Endothelial cell of umbilical vein (primary cell): ENCODE results near the gene EFNA5. TPM values are rescaled to one million over a fixed set of nuclear protein-coding genes. Genes with fewer than 3 reads are reported as not detected.

ENCODE experiments used
- BruUV-seq: library from RNA; stranded (reverse); fragments of 400-500 nt; replicated peaks from 2 replicates; lab custom pipeline; 2021; lab: Mats Ljungman, UMichigan
- CTCF ChIA-PET: fragments of 300-600, 350-600 bp; sonication (Branson Sonifier 250); formaldehyde crosslinking; loops from one replicate; lab custom pipeline; 2021; ENCODE audit warnings: antibody characterized with exemption, inconsistent platforms; lab: Charles Lee
- POLR2A ChIA-PET: fragments of 300-600, 350-600 bp; sonication (Branson Sonifier 250); formaldehyde crosslinking; loops from one replicate; lab custom pipeline; 2021; ENCODE audit warnings: antibody characterized with exemption, inconsistent platforms; lab: Charles Lee
- DNase-seq: peaks from one replicate; pipeline ENCODE4 v3.0.0-alpha.2; 2011; ENCODE audit warnings: low read depth, low spot score
- FAIRE-seq: peaks from 2 replicates; lab custom pipeline; 2011; peaks lifted over from hg19 to GRCh38; lab: Jason Lieb, UNC
- H2AFZ ChIP-seq: 2 replicates; pipeline ENCODE4 v1.6.0; 2012; ENCODE audit warnings: low read depth, low read length, control low read depth, inconsistent platforms
- H3K27ac ChIP-seq: 2 replicates; pipeline ENCODE4 v1.5.1; 2011; ENCODE audit warnings: low read depth, mild to moderate bottlenecking, control low read depth, low read length, moderate library complexity; ENCODE audit not compliant: insufficient read depth
- H3K27me3 ChIP-seq, 2 experiments: 2 replicates each; pipeline versions ENCODE4 v1.6.0 to v1.6.1; 2011; ENCODE audit warnings: low read length in 2 of 2, mixed read lengths in 1 of 2; ENCODE audit not compliant: control insufficient read depth in 2 of 2, insufficient read depth in 2 of 2
- H3K36me3 ChIP-seq, 2 experiments: 2 replicates in 1 of 2; 3 replicates in 1 of 2; pipeline ENCODE4 v1.5.1; 2011; ENCODE audit warnings: low read length in 2 of 2, mild to moderate bottlenecking in 1 of 2, moderate library complexity in 1 of 2; ENCODE audit not compliant: control insufficient read depth in 2 of 2, insufficient read depth in 2 of 2; ENCODE audit errors: extremely low read depth in 1 of 2
- H3K4me1 ChIP-seq: 3 replicates; pipeline ENCODE4 v1.5.1; 2011; ENCODE audit warnings: mild to moderate bottlenecking, low read length; ENCODE audit not compliant: control insufficient read depth, insufficient read depth; ENCODE audit errors: extremely low read depth
- H3K4me2 ChIP-seq: 2 replicates; pipeline ENCODE4 v1.6.1; 2011; ENCODE audit warnings: low read length, control low read depth, mixed read lengths; ENCODE audit not compliant: insufficient read depth
- H3K4me3 ChIP-seq, 3 experiments: fragments of 200-600 bp in 1 of 3; sonication (generic), shearing (Covaris generic) in 1 of 3; replicated peaks in 1 of 3; 2 replicates each; pipeline ENCODE4 v1.5.1; 2011 to 2016; ENCODE audit warnings: control low read depth in 3 of 3, low read length in 3 of 3, mild to moderate bottlenecking in 2 of 3, inconsistent platforms in 1 of 3, low read depth in 1 of 3, moderate library complexity in 1 of 3; ENCODE audit not compliant: insufficient read depth in 1 of 3
- H3K79me2 ChIP-seq: 2 replicates; pipeline ENCODE4 v1.6.0; 2012; ENCODE audit warnings: low read length, inconsistent platforms; ENCODE audit not compliant: control insufficient read depth, insufficient read depth
- H3K9ac ChIP-seq: replicated peaks from 2 replicates; pipeline ENCODE3; 2011; ENCODE audit warnings: low read length, control low read depth; ENCODE audit not compliant: insufficient read depth; ENCODE audit errors: extremely low read depth
- H3K9me1 ChIP-seq: replicated peaks from 3 replicates; pipeline ENCODE4 v1.6.0; 2011; ENCODE audit warnings: mild to moderate bottlenecking, low read length; ENCODE audit not compliant: control insufficient read depth, insufficient read depth; ENCODE audit errors: extremely low read depth
- H3K9me3 ChIP-seq: replicated peaks from 2 replicates; pipeline ENCODE4 v1.5.1; 2012; ENCODE audit warnings: low read length, inconsistent platforms; ENCODE audit not compliant: control insufficient read depth, insufficient read depth
- H4K20me1 ChIP-seq: replicated peaks from 2 replicates; pipeline ENCODE3; 2011; ENCODE audit warnings: mild to moderate bottlenecking, low read length; ENCODE audit not compliant: control insufficient read depth, insufficient read depth; ENCODE audit errors: extremely low read depth
- EZH2 ChIP-seq: IDR thresholded peaks from 2 replicates; pipeline ENCODE4 v1.6.1; 2012; ENCODE audit warnings: borderline replicate concordance, low read depth, mild to moderate bottlenecking, moderate library complexity, low read length, inconsistent platforms; ENCODE audit not compliant: severe bottlenecking
- FOS ChIP-seq: IDR thresholded peaks from 2 replicates; pipeline ENCODE4 v1.6.1; 2011; ENCODE audit warnings: mild to moderate bottlenecking, low read length, moderate library complexity, borderline replicate concordance; ENCODE audit not compliant: insufficient read depth
- GATA2 ChIP-seq: IDR thresholded peaks from 2 replicates; pipeline ENCODE4 v1.7.0; 2011; ENCODE audit warnings: low read depth, mild to moderate bottlenecking, moderate library complexity, mixed read lengths, low read length; ENCODE audit not compliant: insufficient read length, insufficient read depth
- JUN ChIP-seq: IDR thresholded peaks from 2 replicates; pipeline ENCODE4 v1.6.1; 2011; ENCODE audit warnings: borderline replicate concordance, low read depth; ENCODE audit not compliant: insufficient read length, insufficient read depth
- MAX ChIP-seq: IDR thresholded peaks from 2 replicates; pipeline ENCODE4 v1.6.1; 2011; ENCODE audit not compliant: insufficient read depth, insufficient read length
- MYC ChIP-seq: IDR thresholded peaks from one replicate; pipeline ENCODE4 v1.6.1; 2011; ENCODE audit warnings: mild to moderate bottlenecking, low read depth, low read length
- POLR2A ChIP-seq: IDR thresholded peaks from 2 replicates; pipeline ENCODE4 v1.6.1; 2012; ENCODE audit warnings: low read depth, mild to moderate bottlenecking, control low read depth, low read length
- POLR2AphosphoS5 ChIP-seq: IDR thresholded peaks from 2 replicates; pipeline ENCODE4 v1.6.1; 2012; ENCODE audit warnings: low read depth, mild to moderate bottlenecking, control low read depth, low read length, moderate library complexity; ENCODE audit not compliant: insufficient read depth
- dilution Hi-C: fragments of 300-500 bp; cut with MboI; formaldehyde crosslinking; loops from one replicate; pipeline ENCODE4 v1.15.0; 2019; ENCODE audit warnings: low sequenced_read_pairs; ENCODE audit not compliant: extremely low pct_ligation_motif_present
- intact Hi-C: fragments of 100-400 bp; cut with micrococcal nuclease; formaldehyde crosslinking; loops from one replicate; pipeline ENCODE4 v1.10.0; 2022
- polyA plus RNA-seq, 4 experiments: library from polyadenylated mRNA; depleted of rRNA in 3 of 4; stranded (reverse) in 3 of 4; unstranded in 1 of 4; fragments of >200 nt; gene quantifications; 2 replicates each; pipeline versions ENCODE4 v1.2.1 to v1.2.3, GENCODE V29; 2011 to 2012; ENCODE audit warnings: missing spikeins in 1 of 4
- total RNA-seq: library from RNA; stranded (reverse); gene quantifications from 2 replicates; pipeline ENCODE4 v1.2.3, GENCODE V29; 2021
- TF ChIP-seq, protein P1 (sequence below), 2 donors: IDR thresholded peaks; 1 replicate in 1 of 2; 2 replicates in 1 of 2; pipeline ENCODE4 v1.5.1; 2011; ENCODE audit warnings: low read length in 2 of 2, mild to moderate bottlenecking in 2 of 2, moderate library complexity in 2 of 2, control low read depth in 1 of 2, inconsistent platforms in 1 of 2, low read depth in 1 of 2; ENCODE audit not compliant: insufficient read depth in 1 of 2; ENCODE audit errors: extremely low read depth in 1 of 2

EFNA5 gene
- total and polyA plus RNA-seq, 2 donors (not counting 3 experiments of a cell fraction or from before 2014, with no cell fraction given): 13.6 to 22.1 TPM

- ChIA-PET POLR2A (interaction anchor here (1.2 kb wide), 1 partner anchor 105 kb away, joined by 3 read pairs; no protein-coding TSS in a partner anchor), CTCF (interaction anchor here (0.8 to 1.8 kb wide), 3 partner anchors 11 to 103 kb away, joined by 3 to 5 read pairs (median 3); no protein-coding TSS in a partner anchor)
- no peaks in the 10 kb centered on the region for H3K36me3 ChIP-seq
- H2AFZ ChIP-seq: no peak overlapping the region
- TF ChIP-seq EZH2 (no peak), MAX (no peak), JUN (no peak), POLR2AphosphoS5 (no peak), GATA2 (no peak), MYC (no peak), POLR2A (no peak), FOS (no peak)
- TF ChIP-seq, protein P1, sequence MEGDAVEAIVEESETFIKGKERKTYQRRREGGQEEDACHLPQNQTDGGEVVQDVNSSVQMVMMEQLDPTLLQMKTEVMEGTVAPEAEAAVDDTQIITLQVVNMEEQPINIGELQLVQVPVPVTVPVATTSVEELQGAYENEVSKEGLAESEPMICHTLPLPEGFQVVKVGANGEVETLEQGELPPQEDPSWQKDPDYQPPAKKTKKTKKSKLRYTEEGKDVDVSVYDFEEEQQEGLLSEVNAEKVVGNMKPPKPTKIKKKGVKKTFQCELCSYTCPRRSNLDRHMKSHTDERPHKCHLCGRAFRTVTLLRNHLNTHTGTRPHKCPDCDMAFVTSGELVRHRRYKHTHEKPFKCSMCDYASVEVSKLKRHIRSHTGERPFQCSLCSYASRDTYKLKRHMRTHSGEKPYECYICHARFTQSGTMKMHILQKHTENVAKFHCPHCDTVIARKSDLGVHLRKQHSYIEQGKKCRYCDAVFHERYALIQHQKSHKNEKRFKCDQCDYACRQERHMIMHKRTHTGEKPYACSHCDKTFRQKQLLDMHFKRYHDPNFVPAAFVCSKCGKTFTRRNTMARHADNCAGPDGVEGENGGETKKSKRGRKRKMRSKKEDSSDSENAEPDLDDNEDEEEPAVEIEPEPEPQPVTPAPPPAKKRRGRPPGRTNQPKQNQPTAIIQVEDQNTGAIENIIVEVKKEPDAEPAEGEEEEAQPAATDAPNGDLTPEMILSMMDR (IDR thresholded peaks at IDR 0.05; ENCODE audit: extremely low read depth in 1 of 2, insufficient read depth in 1 of 2, low read depth in 1 of 2, low read length in 2 of 2): no peak
- no peak overlapping the region for H3K4me3 ChIP-seq
- no peak overlapping the region for H3K27ac ChIP-seq
- BruUV-seq: no TSS peak
- no peak overlapping the region for H3K9ac ChIP-seq
- intact Hi-C loops: loop anchor here (1.0 kb wide), 1 partner anchor 99 kb away; no protein-coding TSS in a partner anchor
- no peaks in the 10 kb centered on the region for H4K20me1 ChIP-seq
- no peak for DNase-seq
- H3K9me3 ChIP-seq: no peaks in the 10 kb centered on the region
- H3K27me3 ChIP-seq: no peaks in the 10 kb centered on the region
- H3K4me2 ChIP-seq: no peak overlapping the region
- H3K79me2 ChIP-seq: peaks cover 3% of the 10 kb centered on the region
- no peak for FAIRE-seq
- dilution Hi-C loops: no loop called here
- H3K4me1 ChIP-seq: peaks cover 39% of the 10 kb centered on the region
- H3K9me1 ChIP-seq: no peaks in the 10 kb centered on the region
Measured at GRCh38 chr5:107566986-107567385, 103.8 kb downstream of the EFNA5 start.
